HS-5 (cell line): Measurements from ENCODE around the gene SLC37A3.
"Not testable (repeated sequence)": the region's sequence is repeated elsewhere in the genome, so short reads cannot be mapped to it uniquely, and the experiment has no call there.

Experiments used
- DNase-seq: peaks from one replicate; pipeline ENCODE4 v3.0.0-alpha.2; 2012; ENCODE audit warnings: low read depth

SLC37A3 gene

GRCh38 chr7:140314573-140315480 lies 83.5 kb downstream of the SLC37A3 start:
- DNase-seq = no peak

DNA sequence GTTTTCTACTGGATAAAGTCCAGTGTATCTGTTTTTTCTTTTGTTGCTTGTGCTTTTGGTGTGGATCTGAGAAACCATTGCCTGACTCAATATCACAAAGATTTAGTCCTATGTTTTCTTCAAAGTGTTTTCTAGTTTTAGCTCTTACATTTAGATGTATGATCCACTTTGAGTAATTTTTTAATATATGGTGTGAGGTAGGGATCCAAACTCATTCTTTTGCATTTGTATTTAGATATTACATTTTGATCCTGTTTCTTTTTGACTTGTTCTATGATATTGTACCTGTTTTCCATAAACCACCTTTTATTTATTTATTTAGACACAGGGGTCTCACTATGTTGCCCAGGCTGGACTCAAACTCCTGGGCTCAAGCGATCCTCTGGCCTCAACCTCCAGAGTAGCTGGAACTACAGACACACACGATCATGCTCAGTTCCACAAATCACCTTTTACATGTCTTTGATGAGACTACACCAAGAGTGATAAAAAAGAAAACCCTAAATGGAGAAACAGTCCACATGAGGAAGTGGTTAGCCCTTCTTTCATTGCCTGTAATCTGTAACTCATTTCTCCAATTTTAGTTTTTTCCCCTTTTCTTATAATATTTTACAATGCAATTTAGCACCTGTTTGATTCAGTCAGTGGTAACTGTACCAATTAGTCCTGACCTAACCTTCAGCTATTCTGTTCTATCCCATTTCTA lies 86.0 kb downstream of the SLC37A3 start:
- DNase-seq = no peak

- not testable (repeated sequence) for DNase-seq
Observed at GRCh38 chr7:140311128-140311527, 87.2 kb downstream of the SLC37A3 start.

GRCh38 chr7:140310337-140311002 lies 87.9 kb downstream of the SLC37A3 start:
- DNase-seq = no peak

DNA sequence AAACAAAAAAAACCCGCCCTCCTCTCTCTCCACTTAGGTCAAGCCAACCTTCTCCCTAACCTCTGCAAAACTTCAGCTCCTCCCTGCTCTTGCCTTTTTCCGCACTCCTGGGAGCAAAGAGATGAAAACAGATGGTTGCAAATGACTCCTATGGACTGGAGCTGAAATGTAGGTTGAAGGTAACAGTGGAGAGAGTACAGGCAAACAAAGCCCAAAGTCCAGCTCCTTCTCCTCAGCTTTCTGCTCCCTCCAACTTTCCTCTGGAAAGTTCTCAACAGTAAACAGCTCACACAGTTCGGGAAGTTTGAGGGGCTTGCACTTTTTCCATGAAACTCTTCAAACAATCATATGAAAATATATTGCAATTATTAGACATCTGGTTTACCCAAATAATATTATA lies 90.3 kb downstream of the SLC37A3 start:
- no peak for DNase-seq

- DNase-seq = no peak
Observed at GRCh38 chr7:140304191-140304799, 94.0 kb downstream of the SLC37A3 start.

DNA sequence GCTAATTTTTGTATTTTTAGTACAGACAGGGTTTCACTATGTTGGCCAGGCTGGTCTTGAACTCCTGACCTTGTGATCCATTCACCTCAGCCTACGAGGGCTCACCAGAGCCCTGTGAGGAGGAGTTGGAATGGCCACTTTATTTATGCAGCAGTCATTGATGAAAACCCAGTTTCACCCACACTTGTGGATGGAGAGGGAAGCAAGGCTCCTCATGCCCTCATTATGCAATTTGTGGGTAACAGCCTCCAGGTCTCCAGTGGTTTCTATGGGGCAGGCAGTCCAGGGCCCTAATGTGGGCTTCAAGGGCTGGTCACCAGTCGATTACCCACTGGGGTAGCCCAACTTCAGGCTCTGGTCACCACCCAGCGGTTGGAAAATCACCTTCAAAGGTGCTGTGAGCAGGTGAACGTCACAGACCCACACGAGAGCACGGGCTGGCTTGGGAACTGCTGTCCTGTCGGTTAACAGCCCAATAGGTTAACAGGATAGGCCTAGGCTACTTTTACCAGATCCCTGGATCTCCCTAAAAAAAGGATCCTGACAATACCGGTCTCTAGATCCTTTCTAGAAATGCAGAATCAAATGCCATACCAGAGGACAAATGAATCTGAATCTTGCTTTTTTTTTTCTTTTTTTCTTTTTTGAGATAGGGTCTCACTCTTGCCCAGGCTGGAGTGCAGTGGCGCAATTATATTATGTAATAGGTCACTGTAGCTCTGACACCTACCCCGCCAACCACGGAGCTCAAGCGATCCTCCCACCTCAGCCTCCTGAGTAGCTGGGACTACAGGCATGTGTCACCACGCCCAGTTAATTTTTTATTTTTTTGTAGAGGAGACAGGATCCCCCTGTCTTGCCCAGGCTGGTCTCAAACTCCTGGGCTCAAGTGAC lies 97.8 kb downstream of the SLC37A3 start:
- no peak for DNase-seq

GRCh38 chr7:140298213-140298612 lies 100.1 kb downstream of the SLC37A3 start:
- DNase-seq = no peak

DNA sequence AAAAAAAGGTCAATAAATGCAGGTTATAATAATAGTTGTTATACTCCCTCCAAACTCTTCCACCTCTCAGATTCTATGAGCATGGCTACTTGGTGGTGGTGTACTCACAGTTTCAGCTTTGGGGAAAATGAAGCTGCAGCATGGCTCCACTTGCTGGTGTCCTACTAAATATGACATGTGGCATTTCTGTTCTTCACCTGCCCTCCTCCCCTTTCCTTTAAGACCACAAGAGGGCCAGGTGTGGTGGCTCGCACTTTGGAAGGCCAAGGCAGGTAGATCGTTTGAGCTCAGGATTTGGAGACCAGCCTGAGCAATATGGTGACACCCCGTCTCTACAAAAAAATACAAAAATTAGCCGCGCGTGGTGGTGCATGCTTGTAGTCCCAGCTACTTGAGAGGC lies 101.1 kb downstream of the SLC37A3 start:
- DNase-seq = no peak

DNA sequence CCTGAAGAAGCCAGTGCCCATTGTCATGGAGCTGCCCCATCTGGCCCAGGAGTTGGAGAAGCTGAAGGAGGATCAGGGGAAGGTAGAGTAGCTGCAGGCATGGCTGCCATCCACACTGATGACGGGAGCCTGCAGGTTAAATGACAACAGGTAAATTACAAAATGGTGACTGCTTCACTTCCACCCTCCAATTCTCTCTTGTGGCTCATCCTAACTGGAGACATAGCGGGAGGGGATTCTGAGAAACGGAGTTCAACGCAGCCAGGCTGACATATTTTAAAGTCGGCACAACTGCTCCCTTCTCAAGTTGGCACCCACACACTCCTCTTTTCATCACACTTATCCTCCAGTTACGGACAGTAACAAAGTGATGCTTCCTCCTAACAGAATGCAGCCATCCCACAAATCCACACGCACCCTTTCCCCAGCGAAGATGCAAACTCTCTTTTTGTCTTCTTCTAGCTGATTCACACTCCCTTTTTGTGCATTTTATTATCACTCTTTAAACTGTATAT lies 103.0 kb downstream of the SLC37A3 start:
- no peak for DNase-seq

GRCh38 chr7:140294454-140294853 lies 103.9 kb downstream of the SLC37A3 start:
- no peak for DNase-seq

- no peak for DNase-seq
Observed at GRCh38 chr7:140292438-140292837, 105.9 kb downstream of the SLC37A3 start.

GRCh38 chr7:140289804-140290203 lies 108.5 kb downstream of the SLC37A3 start:
- DNase-seq = no peak

DNA sequence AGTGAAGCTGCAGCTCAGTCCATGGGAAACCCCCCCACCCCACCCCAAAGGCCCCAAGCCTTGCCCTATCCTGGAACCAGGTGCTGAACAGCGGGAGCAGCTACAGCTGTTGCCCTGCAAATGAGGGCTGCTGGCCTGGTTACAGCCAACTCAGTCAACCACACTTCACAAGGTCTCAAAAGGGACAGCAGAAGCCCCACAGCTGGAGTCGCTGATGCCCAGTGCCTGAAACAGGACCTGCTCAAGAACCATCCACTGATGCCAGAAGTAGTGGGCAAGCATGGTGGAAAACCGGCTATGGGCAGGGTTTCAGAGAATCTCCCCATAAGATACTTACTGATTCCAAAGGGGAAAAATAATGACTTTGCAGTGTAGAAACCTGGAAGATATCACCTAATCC lies 110.3 kb downstream of the SLC37A3 start:
- DNase-seq = no peak

- no peak for DNase-seq
Observed at GRCh38 chr7:140285938-140286337, 112.4 kb downstream of the SLC37A3 start.

- DNase-seq = no peak
Observed at GRCh38 chr7:140284062-140284461, 114.3 kb downstream of the SLC37A3 start.
